ENCODE measurements around the gene CHST3. TPM values are rescaled to one million over a fixed set of nuclear protein-coding genes. Genes with fewer than 3 reads are reported as not detected.

CHST3 gene
- total RNA-seq, 1 experiment from 2014 or later = 6.1 TPM

DNA sequence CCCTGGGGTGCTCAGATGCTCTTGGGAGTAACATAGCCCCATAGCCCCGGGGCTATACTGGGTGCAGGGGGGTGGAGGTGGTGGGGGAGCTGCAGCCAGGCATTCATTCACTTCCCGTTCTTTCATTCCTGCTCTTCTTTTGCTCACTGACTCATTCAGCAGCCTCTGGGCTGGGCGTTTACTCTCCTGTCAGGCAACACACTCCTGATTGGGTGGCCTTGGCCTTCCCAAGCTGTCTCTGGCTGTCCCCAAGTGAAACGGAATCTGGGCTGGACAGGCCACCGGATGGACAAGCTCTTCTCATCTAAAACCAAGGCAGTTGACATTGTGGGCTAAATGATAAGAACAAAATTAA, 34.6 kb downstream of the CHST3 start:
- Histone ChIP-seq H2AK5ac (ENCODE audit: insufficient read length, low read length) (no peak overlapping the region), H2BK120ac (ENCODE audit: low read depth, low read length, poor library complexity, severe bottlenecking) (no peak overlapping the region), H2AFZ (ENCODE audit: low read length) (no peak overlapping the region), H3K18ac (ENCODE audit: insufficient read length, low read depth, low read length) (no peak overlapping the region), H3K9ac (ENCODE audit: extremely low read depth, insufficient read length, low read length) (no peak overlapping the region), H3K23ac (ENCODE audit: insufficient read length, low read depth, low read length) (no peak overlapping the region), H3K79me2 (ENCODE audit: insufficient read depth, low read length) (no peaks in the 10 kb centered on the region), H3K4me2 (ENCODE audit: insufficient read depth, insufficient read length, low read length) (no peak overlapping the region), H3K9me3 (ENCODE audit: control insufficient read depth, low read depth, low read length) (no peaks in the 10 kb centered on the region), H3K23me2 (ENCODE audit: insufficient read length, low read depth, low read length, poor library complexity, severe bottlenecking) (peaks cover 8% of the 10 kb centered on the region), H3K4ac (ENCODE audit: low read depth, low read length) (no peak overlapping the region), H4K91ac (ENCODE audit: insufficient read length, low read depth, low read length) (no peak overlapping the region), H4K20me1 (ENCODE audit: control insufficient read depth, insufficient read depth, insufficient read length) (no peaks in the 10 kb centered on the region), H3K56ac (ENCODE audit: insufficient read length, low read depth, low read length) (no peak overlapping the region), H2BK5ac (ENCODE audit: insufficient read length, low read length) (no peak overlapping the region), H2BK12ac (ENCODE audit: insufficient read length, low read depth, low read length) (no peak overlapping the region), H3K27me3 (ENCODE audit: insufficient read depth, low read length) (no peaks in the 10 kb centered on the region), H4K8ac (replicated peaks; ENCODE audit: insufficient read length, low read depth, low read length) (no peak overlapping the region), H3K79me1 (ENCODE audit: insufficient read depth, low read depth, low read length, poor library complexity, severe bottlenecking) (peaks cover 3% of the 10 kb centered on the region), H3T11ph (ENCODE audit: low read length) (no peak overlapping the region), H3K4me1 (ENCODE audit: insufficient read depth, low read length) (no peaks in the 10 kb centered on the region; the same call in 1 of the 2 replicates), H3K14ac (ENCODE audit: insufficient read depth, low read length) (no peak overlapping the region), H2BK15ac (ENCODE audit: low read depth, low read length) (no peak overlapping the region), H2BK20ac (ENCODE audit: low read depth, low read length, poor library complexity, severe bottlenecking) (no peak overlapping the region), H4K5ac (ENCODE audit: insufficient read length, low read depth, low read length) (no peak overlapping the region), H3K27ac (ENCODE audit: insufficient read length, low read depth, low read length) (no peak overlapping the region)
- Mint-ChIP-seq H3K27me3 (ENCODE audit: low read depth) (no peaks in the 10 kb centered on the region; the same call in 1 of the 2 replicates), H3K36me3 (ENCODE audit: insufficient read depth in 1 of 3, low read depth in 3 of 3) (no peaks in the 10 kb centered on the region), H3K4me3 (no peak overlapping the region; a peak in 2 of 5 replicates), H3K27ac (peak overlapping the region in 2 of 3 experiments; percentile 52 to 88; a peak in 5 of 7 replicates), H3K4me1 (peaks cover 18 to 21% of the 10 kb centered on the region in 2 experiments), H3K9me3 (no peaks in the 10 kb centered on the region)
- peak; percentile 56 for DNase-seq
- TF ChIP-seq, protein P1, sequence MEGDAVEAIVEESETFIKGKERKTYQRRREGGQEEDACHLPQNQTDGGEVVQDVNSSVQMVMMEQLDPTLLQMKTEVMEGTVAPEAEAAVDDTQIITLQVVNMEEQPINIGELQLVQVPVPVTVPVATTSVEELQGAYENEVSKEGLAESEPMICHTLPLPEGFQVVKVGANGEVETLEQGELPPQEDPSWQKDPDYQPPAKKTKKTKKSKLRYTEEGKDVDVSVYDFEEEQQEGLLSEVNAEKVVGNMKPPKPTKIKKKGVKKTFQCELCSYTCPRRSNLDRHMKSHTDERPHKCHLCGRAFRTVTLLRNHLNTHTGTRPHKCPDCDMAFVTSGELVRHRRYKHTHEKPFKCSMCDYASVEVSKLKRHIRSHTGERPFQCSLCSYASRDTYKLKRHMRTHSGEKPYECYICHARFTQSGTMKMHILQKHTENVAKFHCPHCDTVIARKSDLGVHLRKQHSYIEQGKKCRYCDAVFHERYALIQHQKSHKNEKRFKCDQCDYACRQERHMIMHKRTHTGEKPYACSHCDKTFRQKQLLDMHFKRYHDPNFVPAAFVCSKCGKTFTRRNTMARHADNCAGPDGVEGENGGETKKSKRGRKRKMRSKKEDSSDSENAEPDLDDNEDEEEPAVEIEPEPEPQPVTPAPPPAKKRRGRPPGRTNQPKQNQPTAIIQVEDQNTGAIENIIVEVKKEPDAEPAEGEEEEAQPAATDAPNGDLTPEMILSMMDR (conservative IDR thresholded peaks at IDR 0.05) = no peak
- no CpG with 5 or more reads among the region's 5 CpGs for WGBS (ENCODE audit: extremely low coverage, insufficient read length, low lambda C conversion rate)

Data from H9 (cell line).